IPS-20b (cell line): ENCODE measurements around the gene TPH2.

Experiments
- H3K27ac ChIP-seq: one replicate; pipeline ENCODE4 v1.5.1; 2013; ENCODE audit warnings: low read length
- H3K27me3 ChIP-seq: 2 replicates; pipeline ENCODE4 v1.6.1; 2013; ENCODE audit warnings: mild to moderate bottlenecking, low read length, inconsistent platforms; ENCODE audit not compliant: insufficient read depth
- H3K36me3 ChIP-seq: 2 replicates; pipeline ENCODE4 v1.6.1; 2013; ENCODE audit warnings: low read depth, mild to moderate bottlenecking, inconsistent platforms, low read length, moderate library complexity; ENCODE audit not compliant: insufficient read depth
- H3K4me1 ChIP-seq: 2 replicates; pipeline ENCODE4 v1.6.1; 2013; ENCODE audit warnings: mild to moderate bottlenecking, control low read depth, inconsistent platforms, low read length, moderate library complexity; ENCODE audit not compliant: insufficient read depth
- H3K4me3 ChIP-seq: 2 replicates; pipeline ENCODE4 v1.5.1; 2013; ENCODE audit warnings: mild to moderate bottlenecking, low read length, inconsistent platforms
- H3K9ac ChIP-seq: 2 replicates; pipeline ENCODE4 v1.6.1; 2013; ENCODE audit warnings: low read depth, mild to moderate bottlenecking, inconsistent platforms, low read length, moderate library complexity
- H3K9me3 ChIP-seq: 2 replicates; pipeline ENCODE4 v1.6.1; 2013; ENCODE audit warnings: mild to moderate bottlenecking, low read depth, low read length, inconsistent platforms; ENCODE audit not compliant: insufficient read depth

Gene TPH2

DNA sequence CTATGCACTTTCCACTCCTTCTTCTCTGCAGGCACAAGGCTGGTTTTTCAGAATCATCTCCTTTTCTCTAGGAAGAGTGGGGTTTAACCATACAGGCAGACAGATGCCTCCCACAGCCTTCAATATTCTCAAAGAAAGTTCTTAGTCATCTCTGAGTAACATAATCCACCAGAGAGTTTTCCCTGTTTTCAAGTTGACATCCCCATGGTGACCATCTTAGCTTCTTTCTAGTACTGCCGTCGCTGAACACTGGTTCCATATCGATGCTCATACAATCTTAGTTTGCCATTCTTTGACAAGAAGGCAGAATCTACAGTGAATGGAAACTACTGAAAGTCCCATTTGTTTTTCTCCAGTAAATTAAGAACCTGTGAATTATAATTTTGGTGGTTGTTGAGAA, 28.6 kb downstream of the TPH2 start:
- H3K9ac ChIP-seq, result no peak overlapping the region
- H3K36me3 ChIP-seq, result no peaks in the 10 kb centered on the region
- peaks cover 15% of the 10 kb centered on the region; the same call in 1 of the 2 replicates for H3K4me1 ChIP-seq
- no peak overlapping the region for H3K27ac ChIP-seq
- no peaks in the 10 kb centered on the region for H3K27me3 ChIP-seq
- H3K4me3 ChIP-seq, result no peak overlapping the region
- no peaks in the 10 kb centered on the region for H3K9me3 ChIP-seq

DNA sequence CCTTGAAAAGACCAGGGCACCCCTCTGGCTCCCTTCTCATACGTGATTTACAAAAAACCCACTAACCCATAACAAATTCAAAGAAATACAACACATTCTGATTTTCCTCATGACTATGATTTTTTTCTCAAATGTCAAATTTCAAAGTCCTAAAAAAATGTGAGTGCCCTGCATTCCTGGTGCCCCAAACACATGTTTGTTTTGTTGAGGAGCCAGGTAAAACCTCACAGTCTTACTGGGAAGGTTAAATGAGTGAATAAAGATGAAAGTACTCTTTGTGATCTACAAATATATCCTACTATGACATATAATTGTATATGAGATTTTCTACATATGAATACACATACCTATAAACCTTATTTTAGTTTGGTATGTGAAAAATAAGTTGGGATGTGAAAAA, 30.7 kb downstream of the TPH2 start:
- H3K4me1 ChIP-seq, result peaks cover 18% of the 10 kb centered on the region; the same call in 1 of the 2 replicates
- H3K4me3 ChIP-seq, result no peak overlapping the region
- no peak overlapping the region for H3K27ac ChIP-seq
- H3K9me3 ChIP-seq, result no peaks in the 10 kb centered on the region
- H3K27me3 ChIP-seq, result no peaks in the 10 kb centered on the region
- no peak overlapping the region for H3K9ac ChIP-seq
- H3K36me3 ChIP-seq, result no peaks in the 10 kb centered on the region

DNA sequence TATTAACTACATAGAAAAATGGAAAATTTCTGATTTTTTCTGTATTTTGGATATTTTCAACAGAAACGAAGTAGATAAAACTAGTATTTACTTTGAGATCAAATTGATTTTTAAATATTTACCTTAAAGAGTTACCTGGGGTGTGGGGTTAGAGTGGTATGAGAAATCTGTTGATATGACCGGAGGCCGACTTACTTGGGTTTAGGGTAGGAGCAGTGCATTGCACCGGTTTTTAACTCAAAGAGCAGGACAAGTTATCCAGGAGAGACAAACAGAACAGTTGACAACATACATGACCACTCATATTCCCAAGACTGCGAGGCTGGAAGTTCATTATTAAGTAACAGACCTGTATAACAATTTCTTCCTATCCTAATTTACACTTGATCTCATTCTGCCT, 31.4 kb downstream of the TPH2 start:
- peaks cover 18% of the 10 kb centered on the region; the same call in 1 of the 2 replicates for H3K4me1 ChIP-seq
- no peaks in the 10 kb centered on the region for H3K9me3 ChIP-seq
- H3K27me3 ChIP-seq, result no peaks in the 10 kb centered on the region
- no peak overlapping the region for H3K4me3 ChIP-seq
- H3K9ac ChIP-seq, result no peak overlapping the region
- no peak overlapping the region for H3K27ac ChIP-seq
- H3K36me3 ChIP-seq, result no peaks in the 10 kb centered on the region

DNA sequence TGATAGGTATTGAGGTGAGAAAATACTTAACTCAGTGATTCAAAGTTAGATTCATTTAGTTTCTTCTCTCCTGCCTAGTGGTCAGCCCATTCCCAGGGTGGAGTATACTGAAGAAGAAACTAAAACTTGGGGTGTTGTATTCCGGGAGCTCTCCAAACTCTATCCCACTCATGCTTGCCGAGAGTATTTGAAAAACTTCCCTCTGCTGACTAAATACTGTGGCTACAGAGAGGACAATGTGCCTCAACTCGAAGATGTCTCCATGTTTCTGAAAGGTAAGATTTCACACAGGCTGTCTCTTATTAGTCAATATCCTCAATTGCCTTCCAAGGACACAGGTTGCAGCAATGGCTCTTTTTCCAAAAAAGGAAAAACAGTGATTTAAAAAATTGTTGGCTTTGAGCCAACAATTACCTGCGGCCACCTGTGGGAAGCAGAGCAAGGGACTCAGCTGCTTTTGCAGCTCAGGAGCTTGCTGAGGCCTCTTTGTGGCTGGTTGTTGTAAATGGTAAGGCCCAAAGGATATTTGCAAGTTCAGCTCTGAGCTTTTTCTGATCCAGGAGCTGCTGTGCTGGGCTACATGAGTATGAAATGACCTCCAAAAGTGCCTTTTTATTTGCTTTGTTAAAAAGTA, 33.9 kb downstream of the TPH2 start:
- Histone ChIP-seq H3K4me1 (peaks cover 2% of the 10 kb centered on the region; the same call in 1 of the 2 replicates), H3K4me3 (no peak overlapping the region), H3K27me3 (no peaks in the 10 kb centered on the region), H3K9me3 (no peaks in the 10 kb centered on the region), H3K27ac (no peak overlapping the region), H3K9ac (no peak overlapping the region), H3K36me3 (no peaks in the 10 kb centered on the region)

DNA sequence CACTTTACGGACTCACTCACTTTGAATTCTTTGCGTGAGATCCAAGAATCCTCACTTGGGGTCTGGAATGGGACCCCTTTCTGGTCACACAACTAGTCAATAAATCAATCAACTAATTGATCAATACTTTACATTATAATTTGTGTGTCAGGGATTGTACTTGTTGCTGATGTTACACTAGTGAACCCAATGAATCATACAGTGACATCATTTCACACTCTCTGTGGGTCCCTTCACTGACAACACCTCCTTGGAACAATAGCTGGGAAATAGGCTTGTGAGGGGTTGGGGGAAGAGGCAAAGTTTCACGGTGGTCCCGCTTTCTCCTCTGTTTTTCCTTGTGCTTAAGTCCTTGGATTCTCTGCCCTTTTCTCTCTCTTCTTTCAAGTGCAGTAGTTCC, 35.0 kb downstream of the TPH2 start:
- Histone ChIP-seq H3K9ac (no peak overlapping the region), H3K4me3 (no peak overlapping the region), H3K27me3 (no peaks in the 10 kb centered on the region), H3K9me3 (no peaks in the 10 kb centered on the region), H3K27ac (no peak overlapping the region), H3K36me3 (no peaks in the 10 kb centered on the region), H3K4me1 (peaks cover 2% of the 10 kb centered on the region; the same call in 1 of the 2 replicates)

DNA sequence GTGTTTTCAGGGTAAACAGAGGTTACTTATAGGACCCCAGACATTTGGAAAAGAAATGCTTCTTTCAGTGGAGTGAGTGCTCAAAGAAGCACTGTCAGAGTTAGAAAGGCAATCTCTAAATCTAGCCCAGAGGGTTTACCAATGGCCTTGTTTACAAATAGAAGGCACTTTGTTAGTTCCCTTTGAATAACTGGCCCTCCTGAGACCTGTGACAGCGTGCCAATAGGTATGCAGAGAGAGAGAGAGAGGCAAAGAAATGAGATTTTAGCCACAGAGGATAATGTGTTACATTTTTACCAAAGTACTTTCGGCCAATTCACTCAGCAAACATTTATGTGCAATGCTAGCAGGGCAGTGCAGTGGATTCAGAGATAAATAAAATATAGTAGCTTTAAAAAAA, 41.9 kb downstream of the TPH2 start:
- Histone ChIP-seq H3K27ac (no peak overlapping the region), H3K9me3 (no peaks in the 10 kb centered on the region), H3K4me1 (peaks cover 20% of the 10 kb centered on the region), H3K36me3 (no peaks in the 10 kb centered on the region), H3K9ac (no peak overlapping the region), H3K27me3 (no peaks in the 10 kb centered on the region), H3K4me3 (no peak overlapping the region)

DNA sequence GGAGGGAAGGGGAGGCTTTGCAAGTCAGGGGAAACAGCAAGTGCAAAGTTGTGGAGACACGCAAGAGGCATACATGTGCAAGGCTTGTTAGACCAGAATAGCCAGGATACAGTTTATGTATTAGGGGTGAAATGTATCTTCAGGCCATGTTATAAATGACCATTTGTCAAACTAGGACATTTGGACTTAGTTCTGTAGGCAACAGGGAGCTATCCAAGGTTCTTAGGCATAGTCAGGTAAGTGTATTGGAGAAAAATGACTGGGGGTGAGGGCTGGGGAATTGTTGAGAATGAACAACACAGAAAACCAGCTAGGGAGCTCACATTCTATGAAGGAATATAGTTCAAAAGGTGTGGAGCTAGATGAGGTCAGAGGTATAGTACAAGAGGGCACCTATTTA, 42.5 kb downstream of the TPH2 start:
- no peaks in the 10 kb centered on the region for H3K27me3 ChIP-seq
- no peak overlapping the region for H3K27ac ChIP-seq
- H3K4me3 ChIP-seq, result no peak overlapping the region
- no peaks in the 10 kb centered on the region for H3K36me3 ChIP-seq
- H3K9me3 ChIP-seq, result no peaks in the 10 kb centered on the region
- peaks cover 20% of the 10 kb centered on the region for H3K4me1 ChIP-seq
- no peak overlapping the region for H3K9ac ChIP-seq

DNA sequence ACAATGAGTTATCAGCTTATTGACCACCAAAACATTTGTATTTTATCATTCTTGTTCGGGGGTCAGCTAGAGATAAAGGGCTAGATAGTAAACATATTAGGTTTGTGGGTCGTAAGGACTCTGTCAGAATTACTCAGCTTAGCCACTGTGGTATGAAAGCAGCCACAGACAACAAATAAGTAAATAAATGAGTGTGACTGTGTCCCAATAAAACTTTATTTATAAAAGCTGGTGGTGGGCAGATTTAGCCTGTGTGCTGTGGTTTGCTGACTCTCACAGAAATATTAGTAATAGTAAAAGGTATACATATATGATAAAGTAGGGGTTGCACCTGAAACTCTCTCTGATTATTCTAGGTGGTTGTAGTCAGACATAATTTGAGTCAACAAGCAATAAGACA, 56.1 kb downstream of the TPH2 start:
- Histone ChIP-seq H3K27ac (no peak overlapping the region), H3K27me3 (no peaks in the 10 kb centered on the region), H3K36me3 (no peaks in the 10 kb centered on the region), H3K4me1 (no peaks in the 10 kb centered on the region), H3K4me3 (no peak overlapping the region), H3K9ac (no peak overlapping the region), H3K9me3 (no peaks in the 10 kb centered on the region)

DNA sequence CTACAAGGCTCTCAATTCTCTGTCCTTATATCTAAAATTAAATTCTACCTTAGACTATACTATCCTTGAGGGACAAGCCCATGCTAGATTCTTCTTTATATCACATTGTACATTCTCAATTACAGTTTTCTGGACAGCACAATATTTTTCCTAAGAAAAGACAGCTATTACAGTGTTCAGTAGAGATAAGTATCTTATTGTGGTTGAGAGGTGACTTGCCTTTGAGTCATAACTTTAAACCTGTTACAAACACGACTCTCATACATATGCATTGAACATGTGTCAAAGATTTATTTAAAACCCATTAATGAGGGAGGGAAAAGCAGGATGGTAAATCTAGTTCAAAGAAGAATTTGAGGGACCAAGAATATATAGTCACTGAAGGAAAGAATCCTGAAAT, 61.1 kb downstream of the TPH2 start:
- H3K9me3 ChIP-seq, result no peaks in the 10 kb centered on the region
- H3K36me3 ChIP-seq, result no peaks in the 10 kb centered on the region
- no peak overlapping the region for H3K4me3 ChIP-seq
- H3K9ac ChIP-seq, result no peak overlapping the region
- H3K27me3 ChIP-seq, result no peaks in the 10 kb centered on the region
- no peak overlapping the region for H3K27ac ChIP-seq
- H3K4me1 ChIP-seq, result no peaks in the 10 kb centered on the region

DNA sequence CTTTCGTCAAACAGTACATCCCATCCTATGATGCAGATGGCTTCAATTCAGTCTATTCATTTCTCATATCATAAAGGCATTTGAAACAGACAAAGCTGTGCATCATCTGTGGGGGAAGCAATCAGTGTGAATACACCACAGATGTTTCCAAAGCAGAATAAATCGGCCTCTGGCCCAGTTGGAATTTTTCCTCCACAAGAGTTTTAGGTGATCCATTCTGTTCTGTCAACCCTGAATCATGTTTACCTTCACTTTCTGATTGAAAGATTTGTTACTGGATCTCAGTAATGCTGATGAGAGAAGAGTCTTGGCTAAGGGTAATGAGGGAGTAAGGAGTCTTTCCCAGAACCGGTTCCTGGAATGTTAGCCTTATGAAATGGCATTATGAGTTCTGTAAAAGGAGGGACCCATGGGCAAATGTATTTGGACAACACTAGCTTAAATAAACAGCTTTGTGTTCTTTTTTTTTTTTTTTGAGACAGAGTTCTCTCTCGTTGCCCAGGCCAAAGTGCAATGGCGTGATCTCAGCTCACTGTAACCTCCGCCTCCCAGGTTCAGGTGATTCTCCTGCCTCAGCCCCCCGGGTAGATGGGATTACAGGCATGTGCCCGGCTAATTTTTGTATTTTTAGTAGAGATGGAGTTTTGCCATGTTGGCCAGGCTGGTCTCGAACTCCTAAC, 62.5 kb downstream of the TPH2 start:
- H3K9ac ChIP-seq, result no peak overlapping the region
- H3K4me1 ChIP-seq, result no peaks in the 10 kb centered on the region
- no peaks in the 10 kb centered on the region for H3K36me3 ChIP-seq
- no peak overlapping the region for H3K4me3 ChIP-seq
- no peaks in the 10 kb centered on the region for H3K9me3 ChIP-seq
- H3K27me3 ChIP-seq, result no peaks in the 10 kb centered on the region
- H3K27ac ChIP-seq, result no peak overlapping the region

DNA sequence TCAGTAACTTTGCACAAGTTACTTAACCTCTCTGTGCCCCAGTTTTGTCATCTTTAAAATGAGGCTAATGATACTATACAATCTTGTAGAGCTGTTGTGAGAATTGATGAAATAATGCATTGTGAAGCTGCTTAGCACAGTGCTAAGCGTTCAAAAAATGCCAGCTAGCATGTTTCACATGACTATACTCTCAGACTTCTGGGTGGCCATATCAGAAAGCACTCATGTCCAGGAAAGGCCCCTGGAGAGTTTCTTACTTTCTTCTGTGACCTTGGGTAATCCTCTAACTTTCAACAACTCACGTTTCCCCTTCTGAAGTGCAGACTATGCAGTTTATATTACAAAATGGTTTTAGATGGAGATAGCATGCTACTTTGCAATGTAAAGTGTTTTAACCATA, 68.1 kb downstream of the TPH2 start:
- H3K9ac ChIP-seq, result no peak overlapping the region
- no peak overlapping the region for H3K4me3 ChIP-seq
- H3K36me3 ChIP-seq, result no peaks in the 10 kb centered on the region
- no peak overlapping the region for H3K27ac ChIP-seq
- no peaks in the 10 kb centered on the region for H3K27me3 ChIP-seq
- peaks cover 7% of the 10 kb centered on the region; the same call in 1 of the 2 replicates for H3K4me1 ChIP-seq
- no peaks in the 10 kb centered on the region for H3K9me3 ChIP-seq

DNA sequence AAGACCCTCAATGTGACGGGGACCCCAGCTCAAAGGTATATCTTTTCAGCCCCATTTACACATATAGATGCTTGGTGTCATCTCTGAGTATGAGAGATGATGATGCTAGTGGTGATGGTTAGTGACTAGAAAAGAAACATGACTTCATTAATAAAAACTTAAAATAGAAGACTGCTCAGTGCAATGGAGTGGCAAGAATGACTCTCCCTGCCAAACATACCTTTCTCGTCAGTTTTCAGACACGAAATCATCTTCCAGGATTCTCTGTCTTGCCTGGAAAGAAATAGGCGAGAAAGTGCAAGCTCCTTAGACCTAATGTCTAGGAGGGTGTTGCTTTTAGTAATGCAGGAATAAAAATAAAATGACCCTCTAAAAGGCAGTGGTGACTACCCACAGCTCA, 71.7 kb downstream of the TPH2 start:
- H3K36me3 ChIP-seq, result no peaks in the 10 kb centered on the region
- no peaks in the 10 kb centered on the region for H3K9me3 ChIP-seq
- H3K4me3 ChIP-seq, result no peak overlapping the region
- H3K4me1 ChIP-seq, result peaks cover 7% of the 10 kb centered on the region; the same call in 1 of the 2 replicates
- no peaks in the 10 kb centered on the region for H3K27me3 ChIP-seq
- no peak overlapping the region for H3K9ac ChIP-seq
- H3K27ac ChIP-seq, result no peak overlapping the region
